ENCODE measurements around the gene PSMA7.

The PSMA7 gene

GRCh38 chr20:62171245-62171644 is 28.1 kb upstream of the PSMA7 start:
- no peak for DNase-seq

- DNase-seq = no peak
Measured at GRCh38 chr20:62170536-62170935, 27.3 kb upstream of the PSMA7 start.

GRCh38 chr20:62168890-62169435 is 25.8 kb upstream of the PSMA7 start:
- DNase-seq = no peak

GRCh38 chr20:62168061-62168460 is 24.9 kb upstream of the PSMA7 start:
- no peak for DNase-seq

- no peak for DNase-seq
Measured at GRCh38 chr20:62167474-62167873, 24.3 kb upstream of the PSMA7 start.

GRCh38 chr20:62165762-62166399 is 22.7 kb upstream of the PSMA7 start:
- DNase-seq = no peak

- DNase-seq = no peak
Measured at GRCh38 chr20:62164879-62165761, 21.9 kb upstream of the PSMA7 start.

GRCh38 chr20:62163986-62164762 is 21.0 kb upstream of the PSMA7 start:
- DNase-seq = no peak

- DNase-seq = no peak
Measured at GRCh38 chr20:62163485-62163865, 20.3 kb upstream of the PSMA7 start.

GRCh38 chr20:62162765-62163484 is 19.7 kb upstream of the PSMA7 start:
- DNase-seq = no peak

GRCh38 chr20:62161347-62161746 is 18.2 kb upstream of the PSMA7 start:
- DNase-seq = no peak

- DNase-seq = no peak
Measured at GRCh38 chr20:62160876-62161275, 17.7 kb upstream of the PSMA7 start.

- DNase-seq = no peak
Measured at GRCh38 chr20:62160253-62160652, 17.1 kb upstream of the PSMA7 start.

GRCh38 chr20:62159839-62160238 is 16.6 kb upstream of the PSMA7 start:
- no peak for DNase-seq

- no peak for DNase-seq
Measured at GRCh38 chr20:62159052-62159451, 15.9 kb upstream of the PSMA7 start.

- DNase-seq = no peak
Measured at GRCh38 chr20:62158541-62158940, 15.3 kb upstream of the PSMA7 start.

- DNase-seq = no peak
Measured at GRCh38 chr20:62158088-62158400, 14.8 kb upstream of the PSMA7 start.

GRCh38 chr20:62157387-62158087 is 14.3 kb upstream of the PSMA7 start:
- DNase-seq = no peak

GRCh38 chr20:62156592-62157386 is 13.6 kb upstream of the PSMA7 start:
- peak in 1 of 3 experiments; percentile 50 for DNase-seq

- DNase-seq = no peak
Measured at GRCh38 chr20:62156254-62156556, 13.0 kb upstream of the PSMA7 start.

- DNase-seq = no peak
Measured at GRCh38 chr20:62155428-62156253, 12.4 kb upstream of the PSMA7 start.
